Measurements from ENCODE around the gene SH3BP1. TPM values are rescaled to one million over a fixed set of nuclear protein-coding genes. Genes with fewer than 3 reads are reported as not detected.

The SH3BP1 gene
- total RNA-seq, 1 donor from 2014 or later: 34.1 TPM

DNA sequence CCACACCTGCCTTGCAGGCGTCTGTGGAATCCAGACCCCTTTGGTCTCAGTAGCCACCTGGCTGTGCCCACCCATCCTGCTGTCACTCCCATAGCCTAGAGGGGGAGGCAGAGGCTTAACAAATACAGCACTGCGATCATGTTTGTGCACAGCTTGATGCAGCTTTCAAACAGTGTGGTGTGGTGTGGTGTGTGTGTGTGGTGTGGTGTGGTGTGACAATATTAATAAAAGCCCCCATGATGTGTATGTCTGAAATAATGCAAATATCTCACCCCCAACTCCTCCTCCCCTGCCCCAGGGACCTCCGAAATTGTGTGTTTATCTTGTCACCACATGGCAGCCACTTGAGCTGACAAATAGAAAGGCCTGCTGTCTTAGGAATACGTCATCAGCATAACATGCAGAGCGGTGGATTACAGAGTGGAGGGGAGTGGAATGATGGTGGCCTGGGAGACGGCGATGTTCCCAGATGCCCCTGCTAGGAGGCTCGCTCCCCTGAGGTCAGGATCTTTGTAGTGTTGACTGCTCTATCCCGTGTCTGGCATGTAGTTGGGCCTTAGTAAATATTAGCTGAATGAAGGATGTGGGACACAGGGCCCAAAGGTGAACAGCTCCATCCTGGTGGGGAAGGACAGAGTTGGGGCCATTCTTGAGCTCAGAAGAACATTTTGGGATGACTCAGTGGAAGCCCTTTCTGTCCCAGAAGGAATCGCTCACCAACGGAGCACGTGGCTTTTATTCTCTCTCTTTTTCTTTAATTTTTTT, 21.9 kb downstream of the SH3BP1 start:
- TF ChIP-seq, protein P1, sequence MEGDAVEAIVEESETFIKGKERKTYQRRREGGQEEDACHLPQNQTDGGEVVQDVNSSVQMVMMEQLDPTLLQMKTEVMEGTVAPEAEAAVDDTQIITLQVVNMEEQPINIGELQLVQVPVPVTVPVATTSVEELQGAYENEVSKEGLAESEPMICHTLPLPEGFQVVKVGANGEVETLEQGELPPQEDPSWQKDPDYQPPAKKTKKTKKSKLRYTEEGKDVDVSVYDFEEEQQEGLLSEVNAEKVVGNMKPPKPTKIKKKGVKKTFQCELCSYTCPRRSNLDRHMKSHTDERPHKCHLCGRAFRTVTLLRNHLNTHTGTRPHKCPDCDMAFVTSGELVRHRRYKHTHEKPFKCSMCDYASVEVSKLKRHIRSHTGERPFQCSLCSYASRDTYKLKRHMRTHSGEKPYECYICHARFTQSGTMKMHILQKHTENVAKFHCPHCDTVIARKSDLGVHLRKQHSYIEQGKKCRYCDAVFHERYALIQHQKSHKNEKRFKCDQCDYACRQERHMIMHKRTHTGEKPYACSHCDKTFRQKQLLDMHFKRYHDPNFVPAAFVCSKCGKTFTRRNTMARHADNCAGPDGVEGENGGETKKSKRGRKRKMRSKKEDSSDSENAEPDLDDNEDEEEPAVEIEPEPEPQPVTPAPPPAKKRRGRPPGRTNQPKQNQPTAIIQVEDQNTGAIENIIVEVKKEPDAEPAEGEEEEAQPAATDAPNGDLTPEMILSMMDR (IDR thresholded peaks at IDR 0.05): peak in 1 of 3 experiments; percentile 34
- no peak for TF ChIP-seq POLR2AphosphoS5 (IDR thresholded peaks at IDR 0.05; ENCODE audit: insufficient read depth in 1 of 2, low read depth in 1 of 2)
- Histone ChIP-seq H3K27ac (peak overlapping the region; percentile 68), H3K9me3 (no peaks in the 10 kb centered on the region), H3K4me1 (peaks cover 45% of the 10 kb centered on the region), H3K27me3 (no peaks in the 10 kb centered on the region), H3K36me3 (peaks cover 0 to 8% of the 10 kb centered on the region in 2 donors), H3K4me3 (no peak overlapping the region)
- DNase-seq (ENCODE audit: extremely low spot score in 2 of 2): no peak
- intact Hi-C loops (cut with DNase I): no loop called here

DNA sequence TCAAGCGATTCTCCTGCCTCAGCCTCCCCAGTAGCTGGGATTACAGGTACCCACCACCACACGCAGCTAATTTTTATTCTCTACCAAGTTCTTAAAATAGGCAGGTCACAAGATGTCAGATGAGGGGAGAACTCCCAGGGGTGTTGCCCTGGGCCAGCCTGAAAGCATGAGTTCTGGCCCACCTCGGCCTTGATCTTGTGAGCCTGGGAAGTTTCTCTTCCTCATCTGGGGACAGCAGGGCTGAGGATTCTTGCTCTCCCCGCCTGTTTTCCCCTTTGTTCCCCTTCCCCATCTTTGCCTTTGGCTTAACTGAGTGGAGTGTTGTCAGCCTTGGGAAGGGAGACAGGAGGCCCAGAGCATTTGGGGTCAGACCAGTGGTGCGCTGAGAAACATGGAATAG, 22.6 kb downstream of the SH3BP1 start:
- Histone ChIP-seq H3K4me1 (peaks cover 45% of the 10 kb centered on the region), H3K9me3 (no peaks in the 10 kb centered on the region), H3K27me3 (no peaks in the 10 kb centered on the region), H3K27ac (peak overlapping the region; percentile 68), H3K36me3 (peaks cover 0 to 11% of the 10 kb centered on the region in 2 donors), H3K4me3 (no peak overlapping the region)
- intact Hi-C loops (cut with DNase I): no loop called here
- TF ChIP-seq, protein P1 (IDR thresholded peaks at IDR 0.05): no peak
- no peak for TF ChIP-seq POLR2AphosphoS5 (IDR thresholded peaks at IDR 0.05; ENCODE audit: insufficient read depth in 1 of 2, low read depth in 1 of 2)
- no peak for TF ChIP-seq POLR2A (IDR thresholded peaks at IDR 0.05)
- no peak for DNase-seq (ENCODE audit: extremely low spot score in 2 of 2)

DNA sequence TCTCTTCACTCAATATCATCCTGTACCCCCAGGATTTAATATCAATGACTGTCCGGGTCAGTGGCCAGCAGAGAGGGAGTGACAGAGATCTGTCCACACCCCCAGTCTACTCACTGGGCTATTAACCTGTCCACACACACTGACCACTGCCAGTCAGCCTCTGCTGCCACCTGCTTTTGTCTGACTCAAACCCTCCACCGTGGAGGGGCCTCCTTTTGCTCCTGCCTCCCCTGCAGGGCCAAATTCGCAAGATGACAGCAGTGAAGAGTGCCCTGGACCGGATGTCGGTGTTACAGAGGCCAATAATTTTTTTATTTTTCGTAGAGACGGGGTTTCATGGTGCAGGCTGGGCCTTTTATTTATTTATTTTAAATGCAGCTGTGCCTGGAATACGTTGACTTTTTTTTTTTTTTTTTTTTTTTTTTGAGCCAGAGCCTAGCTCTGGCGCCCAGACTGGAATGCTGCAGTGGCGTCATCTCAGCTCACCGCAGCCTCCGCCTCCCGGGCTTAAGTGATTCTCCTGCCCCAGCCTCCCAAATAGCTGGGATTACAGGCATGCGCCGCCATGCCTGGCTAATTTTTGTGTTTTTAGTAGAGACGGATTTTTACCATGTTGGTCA, 24.2 kb downstream of the SH3BP1 start:
- Histone ChIP-seq H3K36me3 (peaks cover 0 to 11% of the 10 kb centered on the region in 2 donors), H3K27me3 (no peaks in the 10 kb centered on the region), H3K9me3 (no peaks in the 10 kb centered on the region), H3K4me1 (peaks cover 38% of the 10 kb centered on the region), H3K27ac (no peak overlapping the region), H3K4me3 (no peak overlapping the region)
- intact Hi-C loops (cut with DNase I): no loop called here
- no peak for DNase-seq (ENCODE audit: extremely low spot score in 2 of 2)
- TF ChIP-seq POLR2A (IDR thresholded peaks at IDR 0.05) (no peak), POLR2AphosphoS5 (IDR thresholded peaks at IDR 0.05; ENCODE audit: insufficient read depth in 1 of 2, low read depth in 1 of 2) (no peak)
- TF ChIP-seq, protein P1 (IDR thresholded peaks at IDR 0.05): no peak

DNA sequence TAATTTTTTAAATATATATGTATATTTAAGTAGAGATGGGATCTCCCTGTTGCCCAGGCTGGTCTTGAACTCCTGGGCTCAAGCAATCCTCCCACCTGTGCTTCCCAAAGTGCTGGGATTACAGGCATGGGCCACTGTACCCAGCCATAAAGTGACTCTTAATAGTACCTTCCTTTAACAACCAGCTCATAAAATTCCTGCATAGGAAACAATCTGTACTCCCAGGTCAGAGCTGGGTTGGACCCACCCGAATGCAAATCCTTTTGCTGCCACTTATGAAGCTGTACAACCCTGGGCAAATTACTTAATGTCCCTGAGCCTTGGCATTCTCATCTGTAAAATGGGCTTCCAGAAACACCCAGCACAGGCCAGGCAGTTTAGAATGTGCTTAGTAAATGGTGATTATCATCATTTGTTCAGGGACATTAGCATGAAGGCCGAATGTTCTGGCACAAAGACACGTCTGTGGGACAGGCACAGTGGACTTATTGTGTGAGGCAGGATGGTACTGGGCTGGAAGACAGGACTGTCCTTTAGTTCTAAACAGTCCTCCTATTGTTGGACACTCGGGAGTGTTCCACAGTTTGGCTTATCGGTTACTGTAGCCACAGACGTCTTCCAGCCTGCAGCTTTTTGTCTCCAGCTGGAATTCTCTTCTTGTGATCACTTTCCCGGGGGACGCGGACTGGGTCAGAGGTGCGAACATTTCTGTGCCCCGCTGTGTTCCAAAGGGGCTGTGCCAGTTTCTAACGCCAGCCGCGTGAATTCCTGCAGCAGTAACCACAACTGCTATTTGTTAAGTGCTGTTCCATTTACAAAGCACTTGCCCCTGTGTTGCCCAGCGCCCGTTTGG, 25.0 kb downstream of the SH3BP1 start:
- Histone ChIP-seq H3K36me3 (peaks cover 0 to 11% of the 10 kb centered on the region in 2 donors), H3K9me3 (no peaks in the 10 kb centered on the region), H3K4me3 (no peak overlapping the region), H3K27me3 (no peaks in the 10 kb centered on the region), H3K4me1 (peaks cover 34% of the 10 kb centered on the region), H3K27ac (no peak overlapping the region)
- DNase-seq (ENCODE audit: extremely low spot score in 2 of 2): no peak
- intact Hi-C loops (cut with DNase I): no loop called here
- TF ChIP-seq POLR2AphosphoS5 (IDR thresholded peaks at IDR 0.05; ENCODE audit: insufficient read depth in 1 of 2, low read depth in 1 of 2) (no peak), POLR2A (IDR thresholded peaks at IDR 0.05) (no peak)

DNA sequence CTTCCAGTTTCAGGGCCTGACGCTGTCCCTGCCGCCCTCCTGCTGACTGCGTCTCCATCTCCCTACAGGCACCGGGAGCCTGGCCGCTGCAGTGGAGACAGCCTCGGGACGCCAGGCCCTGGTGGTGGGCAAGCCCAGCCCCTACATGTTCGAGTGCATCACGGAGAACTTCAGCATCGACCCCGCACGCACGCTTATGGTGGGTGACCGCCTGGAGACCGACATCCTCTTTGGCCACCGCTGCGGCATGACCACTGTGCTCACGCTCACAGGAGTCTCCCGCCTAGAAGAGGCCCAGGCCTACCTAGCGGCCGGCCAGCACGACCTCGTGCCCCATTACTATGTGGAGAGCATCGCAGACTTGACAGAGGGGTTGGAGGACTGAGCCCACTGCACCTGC, 26.0 kb downstream of the SH3BP1 start:
- Histone ChIP-seq H3K4me3 (no peak overlapping the region), H3K4me1 (peaks cover 24% of the 10 kb centered on the region), H3K27me3 (no peaks in the 10 kb centered on the region), H3K27ac (no peak overlapping the region), H3K9me3 (no peaks in the 10 kb centered on the region), H3K36me3 (peaks cover 0 to 11% of the 10 kb centered on the region in 2 donors)
- intact Hi-C loops (cut with DNase I): no loop called here
- no peak for DNase-seq (ENCODE audit: extremely low spot score in 2 of 2)
- TF ChIP-seq, protein P1 (IDR thresholded peaks at IDR 0.05): no peak
- TF ChIP-seq POLR2A (IDR thresholded peaks at IDR 0.05): no peak
- TF ChIP-seq POLR2AphosphoS5 (IDR thresholded peaks at IDR 0.05; ENCODE audit: insufficient read depth in 1 of 2, low read depth in 1 of 2): no peak
